Measurements from ENCODE around the gene ZNF761. TPM values are rescaled to one million over a fixed set of nuclear protein-coding genes. Genes with fewer than 3 reads are reported as not detected.
"Not testable (repeated sequence)": the region's sequence is repeated elsewhere in the genome, so short reads cannot be mapped to it uniquely, and the experiment has no call there.

Gene ZNF761
- total and polyA plus RNA-seq, 2 of the 13 experiments (the other 11 are each of a cell fraction or from before 2014, with no cell fraction given) = 11.6 to 16.2 TPM

DNA sequence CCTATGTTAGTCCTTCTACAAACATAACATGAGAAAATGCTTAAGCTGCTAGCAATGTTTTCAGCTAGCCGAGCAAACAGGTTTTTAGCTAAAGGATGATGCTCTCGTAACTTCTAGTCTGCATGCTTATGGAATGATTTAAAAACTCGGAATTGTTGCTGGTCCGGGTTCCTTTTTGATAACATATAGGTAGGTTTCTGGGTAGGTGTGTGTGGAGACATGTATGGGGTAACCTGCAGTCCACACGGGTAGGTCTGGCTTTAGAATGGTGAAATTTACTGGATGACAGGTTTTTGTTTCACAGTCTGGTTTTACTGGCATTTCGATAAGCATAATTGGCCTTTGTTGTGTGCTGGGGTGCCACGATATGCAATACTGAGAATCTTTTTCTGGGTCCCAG lies 40.1 kb downstream of the ZNF761 start (continued):
- TF ChIP-seq ZNF235 (CRISPR knock-in tag; IDR thresholded peaks at IDR 0.05; ENCODE audit: borderline replicate concordance) = no peak
- no peak for TF ChIP-seq FOXO1 (CRISPR knock-in tag; IDR thresholded peaks at IDR 0.05)
- TF ChIP-seq, protein P1, sequence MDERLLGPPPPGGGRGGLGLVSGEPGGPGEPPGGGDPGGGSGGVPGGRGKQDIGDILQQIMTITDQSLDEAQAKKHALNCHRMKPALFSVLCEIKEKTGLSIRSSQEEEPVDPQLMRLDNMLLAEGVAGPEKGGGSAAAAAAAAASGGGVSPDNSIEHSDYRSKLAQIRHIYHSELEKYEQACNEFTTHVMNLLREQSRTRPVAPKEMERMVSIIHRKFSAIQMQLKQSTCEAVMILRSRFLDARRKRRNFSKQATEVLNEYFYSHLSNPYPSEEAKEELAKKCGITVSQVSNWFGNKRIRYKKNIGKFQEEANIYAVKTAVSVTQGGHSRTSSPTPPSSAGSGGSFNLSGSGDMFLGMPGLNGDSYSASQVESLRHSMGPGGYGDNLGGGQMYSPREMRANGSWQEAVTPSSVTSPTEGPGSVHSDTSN (CRISPR knock-in tag; IDR thresholded peaks at IDR 0.05) = no peak
- no peak for TF ChIP-seq NFKBIZ (CRISPR knock-in tag; IDR thresholded peaks at IDR 0.05)

DNA sequence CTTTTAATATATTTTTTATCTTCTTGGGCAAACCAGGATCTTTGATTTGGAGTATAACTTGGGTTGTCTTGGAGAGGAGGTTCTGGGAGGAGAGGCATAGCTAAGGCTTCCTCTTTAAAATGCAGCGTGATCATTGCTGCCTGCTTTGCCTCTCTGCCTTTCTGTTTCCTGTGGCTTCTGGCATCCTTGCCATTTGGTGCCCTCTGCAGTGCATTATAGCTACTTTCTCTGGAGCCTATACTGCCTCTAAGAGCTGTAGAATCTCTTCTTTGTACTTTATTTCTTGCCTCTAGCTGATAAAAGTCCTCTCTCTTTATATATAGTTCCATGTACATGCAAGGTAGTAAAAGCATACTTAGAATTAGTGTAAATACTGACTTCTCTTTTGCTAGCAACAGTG lies 43.0 kb downstream of the ZNF761 start:
- H3K9me3 ChIP-seq (ENCODE audit: low read length); H2AFZ ChIP-seq (ENCODE audit: low read length); in situ Hi-C loops (cut with HindIII; ENCODE audit: extremely low pct_ligation_motif_present, low pct_unique_long_range_greater_than_20kb); FAIRE-seq; ATAC-seq; H3K27ac ChIP-seq (ENCODE audit: extremely low read length, insufficient read depth, low read length); intact Hi-C loops (cut with micrococcal nuclease; ENCODE audit: unreplicated experiment); H4K20me1 ChIP-seq (ENCODE audit: insufficient read depth, low read length); POLR2A ChIA-PET; H3K27me3 ChIP-seq (ENCODE audit: control insufficient read depth in 1 of 2, insufficient read depth in 2 of 2, low read length in 2 of 2); H3K9ac ChIP-seq (ENCODE audit: insufficient read depth, low read depth, low read length); BruUV-seq (replicated peaks); H3K4me2 ChIP-seq (ENCODE audit: low read depth, low read length); DNase-seq (ENCODE audit: low spot score); CTCF ChIA-PET (ENCODE audit: low intra/inter-chr PET ratio, low total read pairs); H3K4me3 ChIP-seq (replicated peaks in 1 of 3; ENCODE audit: insufficient read depth in 1 of 3, low read depth in 2 of 3, low read length in 3 of 3): not testable (repeated sequence)
- TF ChIP-seq, protein P2, sequence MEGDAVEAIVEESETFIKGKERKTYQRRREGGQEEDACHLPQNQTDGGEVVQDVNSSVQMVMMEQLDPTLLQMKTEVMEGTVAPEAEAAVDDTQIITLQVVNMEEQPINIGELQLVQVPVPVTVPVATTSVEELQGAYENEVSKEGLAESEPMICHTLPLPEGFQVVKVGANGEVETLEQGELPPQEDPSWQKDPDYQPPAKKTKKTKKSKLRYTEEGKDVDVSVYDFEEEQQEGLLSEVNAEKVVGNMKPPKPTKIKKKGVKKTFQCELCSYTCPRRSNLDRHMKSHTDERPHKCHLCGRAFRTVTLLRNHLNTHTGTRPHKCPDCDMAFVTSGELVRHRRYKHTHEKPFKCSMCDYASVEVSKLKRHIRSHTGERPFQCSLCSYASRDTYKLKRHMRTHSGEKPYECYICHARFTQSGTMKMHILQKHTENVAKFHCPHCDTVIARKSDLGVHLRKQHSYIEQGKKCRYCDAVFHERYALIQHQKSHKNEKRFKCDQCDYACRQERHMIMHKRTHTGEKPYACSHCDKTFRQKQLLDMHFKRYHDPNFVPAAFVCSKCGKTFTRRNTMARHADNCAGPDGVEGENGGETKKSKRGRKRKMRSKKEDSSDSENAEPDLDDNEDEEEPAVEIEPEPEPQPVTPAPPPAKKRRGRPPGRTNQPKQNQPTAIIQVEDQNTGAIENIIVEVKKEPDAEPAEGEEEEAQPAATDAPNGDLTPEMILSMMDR (CRISPR knock-in tag; IDR thresholded peaks at IDR 0.05) = 0 out of 2 replicates have a peak, but pooled peaks have one; percentile 24
- TF ChIP-seq STAG1 (CRISPR knock-in tag; IDR thresholded peaks at IDR 0.05) = peak; percentile 43
- H3K4me1 ChIP-seq (ENCODE audit: insufficient read depth, low read length) = peaks cover 17% of the 10 kb centered on the region; the same call in 1 of the 2 replicates
- WGBS (ENCODE audit: low lambda C conversion rate) = 94% methylated on average over 1 of the region's 1 CpG
- peaks cover 4 to 19% of the 10 kb centered on the region in 2 experiments; a peak in 4 of 5 replicates for H3K36me3 ChIP-seq (replicated peaks in 1 of 2; ENCODE audit: control insufficient read depth in 1 of 2, insufficient read depth in 2 of 2, low read length in 2 of 2)
- peaks cover 14% of the 10 kb centered on the region for H3K79me2 ChIP-seq (ENCODE audit: insufficient read depth, low read length)

Data from HepG2 (cell line).